Activated CD4-positive, alpha-beta memory T cell treated with anti-CD3 and anti-CD28 coated beads for 36 hours (primary cell): ENCODE measurements around the gene KRT12. TPM values are rescaled to one million over a fixed set of nuclear protein-coding genes. Genes with fewer than 3 reads are reported as not detected.

Experiments used
- CTCF ChIA-PET: fragments of 350-600 bp; sonication (Branson Sonifier 250); formaldehyde crosslinking; loops from one replicate; lab custom pipeline; 2021; ENCODE audit warnings: antibody characterized with exemption, inconsistent platforms; lab: Charles Lee
- POLR2A ChIA-PET: fragments of 350-600 bp; sonication (Branson Sonifier 250); formaldehyde crosslinking; loops from one replicate; lab custom pipeline; 2021; ENCODE audit warnings: antibody characterized with exemption; lab: Charles Lee
- DNase-seq: peaks from one replicate; pipeline ENCODE4 v3.0.0-alpha.2; 2020
- H3K27ac Mint-ChIP-seq: one replicate; pipeline ENCODE4 v1.8.0; 2021; ENCODE audit warnings: mixed read lengths
- H3K27me3 Mint-ChIP-seq: one replicate; pipeline ENCODE4 v1.8.0; 2021; ENCODE audit warnings: mixed read lengths
- H3K36me3 Mint-ChIP-seq: one replicate; pipeline ENCODE4 v1.8.0; 2021; ENCODE audit warnings: mixed read lengths
- H3K4me1 Mint-ChIP-seq: one replicate; pipeline ENCODE4 v1.8.0; 2021; ENCODE audit warnings: low read depth, mixed read lengths
- H3K4me3 Mint-ChIP-seq: one replicate; pipeline ENCODE4 v1.8.0; 2021; ENCODE audit warnings: mild to moderate bottlenecking, mixed read lengths
- H3K9me3 Mint-ChIP-seq: one replicate; pipeline ENCODE4 v1.8.0; 2021; ENCODE audit warnings: mixed read lengths
- intact Hi-C: fragments of 100-400 bp; cut with micrococcal nuclease; formaldehyde crosslinking; loops from one replicate; pipeline ENCODE4 v1.15.1; 2023
- total RNA-seq, 2 experiments: library from RNA; stranded (reverse); gene quantifications; one replicate each; pipeline ENCODE4 v1.2.3, GENCODE V29; 2021

KRT12 gene
- total RNA-seq, 2 experiments from 2014 or later, result not detected

- ChIA-PET POLR2A (no interaction called here), CTCF (interaction anchor here (0.7 to 7.3 kb wide), 7 partner anchors 10 to 811 kb away, joined by 3 to 68 read pairs (median 12); no protein-coding TSS in a partner anchor)
- H3K36me3 Mint-ChIP-seq, result no peaks in the 10 kb centered on the region
- no peak for DNase-seq
- H3K27ac Mint-ChIP-seq, result no peak overlapping the region
- peaks cover 2% of the 10 kb centered on the region for H3K4me1 Mint-ChIP-seq
- H3K27me3 Mint-ChIP-seq, result peaks cover 5% of the 10 kb centered on the region
- intact Hi-C loops, result loop anchor here (5.0 kb wide), 2 partner anchors 790 to 805 kb away; no protein-coding TSS in a partner anchor
- H3K4me3 Mint-ChIP-seq, result no peak overlapping the region
- H3K9me3 Mint-ChIP-seq, result no peaks in the 10 kb centered on the region
These were observed 9.5 kb downstream of the KRT12 start for GRCh38 chr17:40857535-40857934.

- CTCF ChIA-PET, result interaction anchor here (4.9 to 7.3 kb wide), 2 partner anchors 794 to 811 kb away, joined by 41 to 68 read pairs; no protein-coding TSS in a partner anchor
- H3K4me1 Mint-ChIP-seq, result peaks cover 2% of the 10 kb centered on the region
- POLR2A ChIA-PET, result no interaction called here
- H3K4me3 Mint-ChIP-seq, result no peak overlapping the region
- no peaks in the 10 kb centered on the region for H3K36me3 Mint-ChIP-seq
- H3K27ac Mint-ChIP-seq, result no peak overlapping the region
- intact Hi-C loops, result no loop called here
- DNase-seq, result no peak
- H3K27me3 Mint-ChIP-seq, result peaks cover 6% of the 10 kb centered on the region
- H3K9me3 Mint-ChIP-seq, result no peaks in the 10 kb centered on the region
These were observed 12.7 kb downstream of the KRT12 start for GRCh38 chr17:40854175-40854814.

- POLR2A ChIA-PET, result no interaction called here
- H3K4me3 Mint-ChIP-seq, result no peak overlapping the region
- H3K27ac Mint-ChIP-seq, result no peak overlapping the region
- peaks cover 2% of the 10 kb centered on the region for H3K4me1 Mint-ChIP-seq
- CTCF ChIA-PET, result interaction anchor here (1.9 kb wide), 1 partner anchor 811 kb away, joined by 8 read pairs; no protein-coding TSS in a partner anchor
- H3K27me3 Mint-ChIP-seq, result peaks cover 8% of the 10 kb centered on the region
- no peaks in the 10 kb centered on the region for H3K9me3 Mint-ChIP-seq
- intact Hi-C loops, result no loop called here
- no peak for DNase-seq
- H3K36me3 Mint-ChIP-seq, result no peaks in the 10 kb centered on the region
These were observed 14.7 kb downstream of the KRT12 start for GRCh38 chr17:40852364-40852763.

DNA sequence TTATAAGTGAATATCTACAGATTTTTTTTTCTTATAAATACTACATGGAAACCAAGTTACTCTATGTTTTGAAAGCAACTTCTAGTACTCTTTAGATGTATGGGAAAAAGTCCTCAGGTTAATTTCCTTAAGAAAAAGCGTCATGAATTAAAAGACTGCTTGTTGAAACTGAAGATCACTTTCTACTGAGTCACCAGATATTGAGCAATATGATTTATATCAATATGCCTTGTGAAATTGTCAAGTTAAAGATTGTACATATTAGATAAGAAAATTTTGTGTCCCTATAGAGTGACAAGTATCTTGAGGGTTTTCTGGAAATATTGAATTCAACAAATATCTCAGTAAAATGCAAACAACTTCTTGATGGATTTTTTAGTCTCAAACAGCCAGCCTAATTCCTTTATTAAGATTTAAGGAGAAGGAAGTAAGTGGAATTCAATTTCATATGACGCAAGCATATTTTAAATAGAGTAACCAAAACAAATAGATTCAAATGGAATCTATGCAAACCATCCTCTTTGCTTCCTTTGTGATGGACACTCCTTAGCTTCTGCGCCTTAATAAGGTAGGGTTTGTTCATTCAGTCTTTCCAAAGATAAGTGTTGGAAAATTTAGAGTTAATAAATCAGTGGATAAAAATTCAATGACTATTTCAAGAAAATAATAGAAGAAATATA is 16.6 kb downstream of the KRT12 start:
- ChIA-PET POLR2A (no interaction called here), CTCF (interaction anchor here (0.8 kb wide), 1 partner anchor 812 kb away, joined by 4 read pairs; no protein-coding TSS in a partner anchor)
- H3K27me3 Mint-ChIP-seq, result peaks cover 14% of the 10 kb centered on the region
- H3K4me3 Mint-ChIP-seq, result no peak overlapping the region
- no peak overlapping the region for H3K27ac Mint-ChIP-seq
- intact Hi-C loops, result no loop called here
- H3K36me3 Mint-ChIP-seq, result no peaks in the 10 kb centered on the region
- H3K4me1 Mint-ChIP-seq, result no peaks in the 10 kb centered on the region
- no peaks in the 10 kb centered on the region for H3K9me3 Mint-ChIP-seq
- no peak for DNase-seq

GRCh38 chr17:40849723-40850122 is 17.3 kb downstream of the KRT12 start:
- H3K9me3 Mint-ChIP-seq, result no peaks in the 10 kb centered on the region

DNA sequence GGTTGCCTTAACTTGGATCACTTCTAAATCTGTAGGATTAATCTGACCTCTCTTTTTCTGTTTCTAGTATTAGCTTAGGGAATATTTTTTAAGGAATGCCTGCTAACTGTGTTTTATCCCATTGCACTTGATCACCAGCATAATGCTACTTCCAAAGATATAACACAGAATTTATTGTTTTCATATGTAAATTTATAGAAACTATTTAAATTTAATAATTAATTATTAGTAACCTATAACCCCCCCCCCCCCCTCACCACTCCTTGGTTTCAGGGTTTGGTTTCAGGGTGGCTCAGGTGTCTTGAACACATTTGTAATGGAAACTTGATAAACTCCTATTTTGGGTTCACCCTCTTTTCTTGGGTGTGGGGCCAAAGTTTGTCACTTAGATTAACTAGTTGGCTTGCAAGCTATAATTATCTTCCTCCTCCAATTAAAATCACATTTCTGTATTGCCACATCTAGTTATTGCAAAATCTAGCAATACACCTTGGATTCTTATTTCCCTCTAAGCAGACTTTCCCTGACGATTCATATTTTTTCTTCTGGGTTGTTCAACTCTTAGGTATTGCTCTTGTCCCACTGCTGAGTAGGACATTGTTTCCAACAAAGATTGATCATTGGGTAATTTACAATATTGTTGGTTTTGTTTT is 18.3 kb downstream of the KRT12 start:
- no peaks in the 10 kb centered on the region for H3K9me3 Mint-ChIP-seq

More at GRCh38 chr17:40849723-40850122, 17.3 kb downstream of the KRT12 start:
- intact Hi-C loops, result no loop called here
- Mint-ChIP-seq H3K27me3 (peaks cover 18% of the 10 kb centered on the region), H3K36me3 (no peaks in the 10 kb centered on the region), H3K27ac (no peak overlapping the region), H3K4me3 (no peak overlapping the region), H3K4me1 (no peaks in the 10 kb centered on the region)
- POLR2A ChIA-PET, result no interaction called here
- CTCF ChIA-PET, result interaction anchor here (0.8 kb wide), 1 partner anchor 813 kb away, joined by 4 read pairs; no protein-coding TSS in a partner anchor
- no peak for DNase-seq

DNA sequence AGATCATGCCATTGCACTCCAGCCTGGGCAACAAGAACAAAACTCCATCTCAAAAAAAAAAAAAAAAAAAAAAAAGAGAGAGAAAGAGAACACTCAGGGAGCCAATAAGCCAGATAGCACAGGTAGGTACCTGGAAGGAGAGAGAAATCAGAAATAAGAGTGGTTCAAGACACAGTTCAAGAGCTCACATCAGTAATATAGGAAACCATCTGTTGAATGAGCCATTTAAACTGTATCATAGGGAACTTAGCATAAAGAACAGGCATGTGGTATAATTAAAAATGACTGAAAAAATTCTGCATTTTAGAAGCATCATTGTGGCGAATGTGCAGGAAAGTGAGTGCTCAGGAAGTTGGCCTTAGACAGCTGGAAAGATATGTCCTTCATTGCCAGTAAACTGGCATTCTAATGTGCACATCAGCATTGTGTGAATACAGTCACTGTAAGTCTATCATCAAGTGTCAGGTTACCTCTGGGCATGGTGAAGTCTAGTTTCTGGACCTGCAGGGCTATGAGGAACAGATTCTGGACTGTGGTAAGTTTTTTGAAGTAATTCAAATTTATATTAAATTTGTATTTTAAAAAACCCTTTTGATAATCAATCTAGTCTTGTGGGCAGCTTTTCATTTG is 20.4 kb downstream of the KRT12 start:
- H3K36me3 Mint-ChIP-seq, result no peaks in the 10 kb centered on the region
- POLR2A ChIA-PET, result no interaction called here

More for the DNA sequence above, 18.3 kb downstream of the KRT12 start:
- H3K4me1 Mint-ChIP-seq, result no peaks in the 10 kb centered on the region
- H3K4me3 Mint-ChIP-seq, result no peak overlapping the region
- H3K27me3 Mint-ChIP-seq, result peaks cover 25% of the 10 kb centered on the region
- ChIA-PET CTCF (interaction anchor here (1.1 to 2.8 kb wide), 2 partner anchors 8 to 10 kb away, joined by 3 to 12 read pairs; no protein-coding TSS in a partner anchor), POLR2A (no interaction called here)
- H3K27ac Mint-ChIP-seq, result no peak overlapping the region
- no peaks in the 10 kb centered on the region for H3K36me3 Mint-ChIP-seq
- intact Hi-C loops, result no loop called here
- DNase-seq, result no peak

DNA sequence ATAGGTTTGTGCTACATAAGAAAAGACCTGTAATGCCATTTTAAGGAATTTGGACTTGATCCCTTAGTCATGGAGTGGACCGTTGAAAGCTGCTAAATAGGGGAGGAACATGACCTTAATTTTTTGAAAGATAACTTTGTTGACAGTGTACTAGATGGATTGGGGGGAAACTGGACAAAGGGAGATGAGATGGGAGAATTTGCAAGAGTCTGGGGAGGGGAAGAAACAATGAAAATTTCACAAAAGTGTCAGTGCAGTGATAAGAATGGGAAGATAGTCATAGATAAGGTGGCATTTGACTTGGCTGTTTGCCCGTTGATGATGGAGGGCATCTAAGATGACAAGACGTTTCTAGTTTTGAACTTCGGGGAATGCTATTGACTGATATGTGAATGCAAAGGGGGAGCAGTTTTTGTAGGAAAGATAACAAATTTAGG is 22.3 kb downstream of the KRT12 start:
- DNase-seq, result no peak
- intact Hi-C loops, result no loop called here
- Mint-ChIP-seq H3K9me3 (no peaks in the 10 kb centered on the region), H3K27me3 (peaks cover 31% of the 10 kb centered on the region), H3K4me1 (no peaks in the 10 kb centered on the region), H3K4me3 (no peak overlapping the region), H3K36me3 (no peaks in the 10 kb centered on the region), H3K27ac (no peak overlapping the region)
- ChIA-PET CTCF (interaction anchor here (0.6 to 1.5 kb wide), 2 partner anchors 12 to 13 kb away, joined by 3 to 5 read pairs; no protein-coding TSS in a partner anchor), POLR2A (no interaction called here)

More for the DNA sequence above, 20.4 kb downstream of the KRT12 start:
- Mint-ChIP-seq H3K4me3 (no peak overlapping the region), H3K4me1 (no peaks in the 10 kb centered on the region), H3K27ac (no peak overlapping the region), H3K9me3 (no peaks in the 10 kb centered on the region), H3K27me3 (peaks cover 27% of the 10 kb centered on the region)
- CTCF ChIA-PET, result interaction anchor here (2.8 kb wide), 1 partner anchor 11 kb away, joined by 12 read pairs; no protein-coding TSS in a partner anchor
- no peak for DNase-seq
- intact Hi-C loops, result no loop called here

- no peak for DNase-seq
- no peak overlapping the region for H3K27ac Mint-ChIP-seq
- POLR2A ChIA-PET, result no interaction called here
These were observed 23.8 kb downstream of the KRT12 start for GRCh38 chr17:40843242-40843641.

GRCh38 chr17:40841246-40841645 is 25.8 kb downstream of the KRT12 start:
- peaks cover 27% of the 10 kb centered on the region for H3K27me3 Mint-ChIP-seq
- intact Hi-C loops, result no loop called here
- H3K4me1 Mint-ChIP-seq, result no peaks in the 10 kb centered on the region
- DNase-seq, result no peak
- no peak overlapping the region for H3K4me3 Mint-ChIP-seq
- H3K27ac Mint-ChIP-seq, result no peak overlapping the region
- H3K9me3 Mint-ChIP-seq, result no peaks in the 10 kb centered on the region
- ChIA-PET POLR2A (no interaction called here), CTCF (interaction anchor here (0.5 kb wide), 1 partner anchor 135 kb away, joined by 4 read pairs; no protein-coding TSS in a partner anchor)
- H3K36me3 Mint-ChIP-seq, result no peaks in the 10 kb centered on the region

More at GRCh38 chr17:40843242-40843641, 23.8 kb downstream of the KRT12 start:
- peaks cover 29% of the 10 kb centered on the region for H3K27me3 Mint-ChIP-seq
- H3K4me3 Mint-ChIP-seq, result no peak overlapping the region
- no peaks in the 10 kb centered on the region for H3K4me1 Mint-ChIP-seq
- CTCF ChIA-PET, result no interaction called here
- intact Hi-C loops, result no loop called here
- H3K9me3 Mint-ChIP-seq, result no peaks in the 10 kb centered on the region
- H3K36me3 Mint-ChIP-seq, result no peaks in the 10 kb centered on the region

GRCh38 chr17:40839194-40839593 is 27.8 kb downstream of the KRT12 start:
- POLR2A ChIA-PET, result no interaction called here
- Mint-ChIP-seq H3K27ac (no peak overlapping the region), H3K4me1 (no peaks in the 10 kb centered on the region), H3K36me3 (no peaks in the 10 kb centered on the region), H3K9me3 (no peaks in the 10 kb centered on the region), H3K4me3 (no peak overlapping the region), H3K27me3 (peaks cover 13% of the 10 kb centered on the region)
- intact Hi-C loops, result no loop called here
- CTCF ChIA-PET, result interaction anchor here (0.6 to 1.6 kb wide), 2 partner anchors 10 to 824 kb away, joined by 3 to 4 read pairs; no protein-coding TSS in a partner anchor
- DNase-seq, result no peak
